ENCODE measurements around the gene DENND2A.

DNA sequence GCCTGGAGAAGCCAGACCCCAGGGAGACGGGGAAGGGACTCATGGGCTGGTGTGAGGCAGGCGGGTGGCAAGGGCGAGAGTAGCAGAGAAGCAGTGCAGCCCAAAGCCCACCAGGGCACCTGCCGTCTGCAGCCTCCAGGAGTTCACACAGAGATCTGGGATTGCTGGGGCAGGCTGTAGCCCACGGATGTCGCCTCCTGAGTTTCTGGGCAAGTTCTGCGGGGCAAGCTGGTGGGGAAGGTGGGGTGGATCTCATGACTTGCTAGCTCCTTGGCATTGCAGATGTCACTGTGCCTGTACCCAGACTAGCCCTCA is 38.2 kb upstream of the DENND2A start:
- TF ChIP-seq, protein P1, sequence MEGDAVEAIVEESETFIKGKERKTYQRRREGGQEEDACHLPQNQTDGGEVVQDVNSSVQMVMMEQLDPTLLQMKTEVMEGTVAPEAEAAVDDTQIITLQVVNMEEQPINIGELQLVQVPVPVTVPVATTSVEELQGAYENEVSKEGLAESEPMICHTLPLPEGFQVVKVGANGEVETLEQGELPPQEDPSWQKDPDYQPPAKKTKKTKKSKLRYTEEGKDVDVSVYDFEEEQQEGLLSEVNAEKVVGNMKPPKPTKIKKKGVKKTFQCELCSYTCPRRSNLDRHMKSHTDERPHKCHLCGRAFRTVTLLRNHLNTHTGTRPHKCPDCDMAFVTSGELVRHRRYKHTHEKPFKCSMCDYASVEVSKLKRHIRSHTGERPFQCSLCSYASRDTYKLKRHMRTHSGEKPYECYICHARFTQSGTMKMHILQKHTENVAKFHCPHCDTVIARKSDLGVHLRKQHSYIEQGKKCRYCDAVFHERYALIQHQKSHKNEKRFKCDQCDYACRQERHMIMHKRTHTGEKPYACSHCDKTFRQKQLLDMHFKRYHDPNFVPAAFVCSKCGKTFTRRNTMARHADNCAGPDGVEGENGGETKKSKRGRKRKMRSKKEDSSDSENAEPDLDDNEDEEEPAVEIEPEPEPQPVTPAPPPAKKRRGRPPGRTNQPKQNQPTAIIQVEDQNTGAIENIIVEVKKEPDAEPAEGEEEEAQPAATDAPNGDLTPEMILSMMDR (IDR thresholded peaks at IDR 0.05) = no peak
- TF ChIP-seq POLR2A (IDR thresholded peaks at IDR 0.05) = no peak
- no peak for TF ChIP-seq POLR2AphosphoS5 (IDR thresholded peaks at IDR 0.05)
